Brain microvascular endothelial cell (primary cell): ENCODE results near the gene PHAF1.
A peak's percentile ranks its signal among the peaks of the same experiment; 100 is the strongest.

Source experiments
- DNase-seq: peaks from one replicate; pipeline ENCODE4 v3.0.0-alpha.2; 2020
- H3K27ac ChIP-seq: fragments of 250-450 bp; sonication (Bioruptor Pico); 2 replicates; pipeline ENCODE4 v1.5.1; 2020; ENCODE audit warnings: mild to moderate bottlenecking, moderate library complexity
- H3K27me3 ChIP-seq: fragments of 250-450 bp; sonication (Bioruptor Pico); replicated peaks from 2 replicates; pipeline ENCODE4 v1.5.1; 2020; ENCODE audit warnings: mild to moderate bottlenecking
- H3K36me3 ChIP-seq: fragments of 250-450 bp; sonication (Bioruptor Pico); replicated peaks from 2 replicates; pipeline ENCODE4 v1.5.1; 2020; ENCODE audit warnings: mild to moderate bottlenecking
- H3K4me3 ChIP-seq: 2 replicates; pipeline ENCODE4 v1.5.1; 2011; ENCODE audit warnings: low read depth, mild to moderate bottlenecking, control low read depth, low read length, moderate library complexity
- CTCF ChIP-seq: IDR thresholded peaks from 2 replicates; pipeline ENCODE4 v1.5.1; 2011; ENCODE audit warnings: low read depth, mild to moderate bottlenecking, moderate library complexity, low read length, control low read depth, inconsistent platforms; ENCODE audit errors: missing control alignments
- in situ Hi-C: cut with HindIII; loops from 2 replicates; pipeline ENCODE4 v1.10.0; 2017; ENCODE audit warnings: low sequenced_read_pairs, low pct_ligation_motif_present

Gene PHAF1

GRCh38 chr16:67169011-67169451 is 59.3 kb downstream of the PHAF1 start:
- Histone ChIP-seq H3K27me3 (peaks cover 32% of the 10 kb centered on the region), H3K36me3 (no peaks in the 10 kb centered on the region), H3K27ac (no peak overlapping the region), H3K4me3 (no peak overlapping the region)
- TF ChIP-seq CTCF: no peak
- in situ Hi-C loops: no loop called here
- DNase-seq: no peak

GRCh38 chr16:67169642-67170167 is 60.0 kb downstream of the PHAF1 start:
- in situ Hi-C loops: no loop called here
- TF ChIP-seq CTCF: peak; percentile 80
- no peak for DNase-seq
- Histone ChIP-seq H3K27me3 (peaks cover 28% of the 10 kb centered on the region), H3K27ac (peak overlapping the region; percentile 13), H3K36me3 (no peaks in the 10 kb centered on the region), H3K4me3 (peak overlapping the region; percentile 55)

- peak within 1 kb of the TSS; percentile 55 for H3K4me3 ChIP-seq
- H3K36me3 ChIP-seq: no peaks in the 10 kb centered on the region
- DNase-seq: peak; percentile 33
- peak within 1 kb of the TSS; percentile 45 for H3K27ac ChIP-seq
- in situ Hi-C loops: no loop called here
- TF ChIP-seq CTCF: peak; percentile 32
- H3K27me3 ChIP-seq: peaks cover 21% of the 10 kb centered on the region
These were observed 60.6 kb downstream of the PHAF1 start, which contains the start of gene NOL3 for GRCh38 chr16:67170168-67170948. NOL3 (plus strand) TSS chr16:67170538.

GRCh38 chr16:67170949-67171649 is 61.4 kb downstream of the PHAF1 start:
- no peak for TF ChIP-seq CTCF
- Histone ChIP-seq H3K4me3 (peak overlapping the region; percentile 55), H3K27me3 (peaks cover 16% of the 10 kb centered on the region), H3K36me3 (no peaks in the 10 kb centered on the region), H3K27ac (peak overlapping the region; percentile 45)
- DNase-seq: no peak
- in situ Hi-C loops: no loop called here

GRCh38 chr16:67173323-67173722 is 63.6 kb downstream of the PHAF1 start:
- H3K27ac ChIP-seq: no peak overlapping the region
- DNase-seq: no peak
- TF ChIP-seq CTCF: no peak
- peak overlapping the region; percentile 52 for H3K4me3 ChIP-seq
- no peaks in the 10 kb centered on the region for H3K36me3 ChIP-seq
- H3K27me3 ChIP-seq: no peaks in the 10 kb centered on the region
- in situ Hi-C loops: no loop called here
